Adrenal gland (tissue), 12 donors: ENCODE results near the gene SBF2. TPM values are rescaled to one million over a fixed set of nuclear protein-coding genes. Genes with fewer than 3 reads are reported as not detected.

ENCODE experiments used
- DNase-seq, 7 donors: peaks; one replicate each; pipeline ENCODE4 v3.0.0-alpha.2; 2019 to 2020
- H3K27ac ChIP-seq, 5 donors: fragments of 200-600 bp; sonication (generic) in 4 of 5; 1 replicate in 3 of 5; 2 replicates in 2 of 5; pipeline versions ENCODE4 v1.5.1 to v1.8.0; 2016 to 2020; ENCODE audit warnings: mild to moderate bottlenecking in 1 of 5
- H3K27me3 ChIP-seq: fragments of 200-600 bp; 2 replicates; pipeline ENCODE4 v1.8.0; 2021
- H3K36me3 ChIP-seq, 2 donors: fragments of 200-600 bp; replicated peaks in 1 of 2; 1 replicate in 1 of 2; 2 replicates in 1 of 2; pipeline versions ENCODE4 v1.5.1 to v1.8.0; 2018 to 2022
- H3K4me1 ChIP-seq, 2 donors: fragments of 200-600 bp; replicated peaks in 1 of 2; 1 replicate in 1 of 2; 2 replicates in 1 of 2; pipeline versions ENCODE4 v1.5.1 to v1.8.0; 2018 to 2021
- H3K4me3 ChIP-seq, 4 donors: fragments of 200-600 bp; sonication (generic) in 3 of 4; one replicate each; pipeline ENCODE4 v1.5.1; 2016 to 2018
- H3K9me3 ChIP-seq, 3 donors: fragments of 200-600 bp; sonication (generic) in 1 of 3; replicated peaks in 1 of 3; 1 replicate in 2 of 3; 2 replicates in 1 of 3; pipeline versions ENCODE4 v1.5.1 to v1.8.0; 2016 to 2021
- POLR2A ChIP-seq, 2 donors: fragments of 450-650 bp; IDR thresholded peaks; one replicate each; pipeline ENCODE4 v1.6.1; 2017; ENCODE audit warnings: antibody characterized with exemption in 2 of 2, mild to moderate bottlenecking in 2 of 2, moderate library complexity in 1 of 2
- WGBS, 4 donors: extraction: QIAGEN DNeasy Blood & Tissue Kit in 2 of 4; methylation state at CpG; one replicate each; pipeline versions ENCODE4 v1.1.5 to v1.1.7; 2013 to 2017; 5-methylcytosine and 5-hydroxymethylcytosine counted together
- intact Hi-C, 2 donors: fragments of 100-400 bp; cut with DNase I; formaldehyde crosslinking; loops; one replicate each; pipeline versions ENCODE4 v1.14.1 to v1.15.0; 2022 to 2023
- polyA plus RNA-seq, 3 donors: library from polyadenylated mRNA; stranded (reverse); fragments of 200-250 nt in 2 of 3; fragments of 350-450 nt in 1 of 3; fragmentation: Illumina TruSeq in 1 of 3; extraction: RNeasy Lipid Tissue Mini Kit (QIAGEN cat#74804) in 1 of 3; gene quantifications; one replicate each; pipeline ENCODE4 v1.2.3, GENCODE V29; 2013 to 2014
- total RNA-seq, 9 donors: library from RNA; depleted of rRNA in 4 of 9; stranded (reverse); fragments of >200 nt in 4 of 9; fragments of 120-200 nt in 1 of 9; fragmentation: NEBNext Ultra II Directional in 1 of 9; extraction: Animal tissue kit (Norgen Biotek cat#: 25700) in 1 of 9; gene quantifications; one replicate each; pipeline versions ENCODE4 v1.1.0 to v1.2.4, GENCODE V29; 2013 to 2023
- TF ChIP-seq, protein P1 (sequence below), 6 experiments: fragments of 450-650 bp in 4 of 6; fragments of 200-600 bp in 2 of 6; sonication (generic) in 1 of 6; IDR thresholded peaks; 1 replicate in 5 of 6; 2 replicates in 1 of 6; pipeline versions ENCODE4 v1.5.1 to v1.8.0; 2016 to 2021; ENCODE audit warnings: antibody characterized with exemption in 6 of 6, mild to moderate bottlenecking in 2 of 6, moderate library complexity in 1 of 6
- donor health status: healthy with polysubstance abuse.
- donor health status: Bipolar disorder and iron deficiency.
- donor health status: DM: yes; HTN: yes; CAD: no.
- donor health status: DM: no; HTN: no; CAD: no.
- donor health status: DM: no; HTN: no; CAD: no.
- donor health status: DM: yes; HTN: yes; CAD: no.

SBF2 gene
- total and polyA plus RNA-seq, 12 donors, result 12.5 to 66.7 (median 38.0) TPM

- WGBS, 4 donors, result 78 to 88% (median 84%) methylated on average over 2 of the region's 2 CpGs
- DNase-seq, result no peak
- Histone ChIP-seq H3K4me3 (no peak overlapping the region), H3K27me3 (no peaks in the 10 kb centered on the region), H3K27ac (no peak overlapping the region), H3K4me1 (peaks cover 0 to 14% of the 10 kb centered on the region in 2 donors), H3K9me3 (peaks cover 0 to 6% (median 0%) of the 10 kb centered on the region in 3 donors), H3K36me3 (no peaks in the 10 kb centered on the region)
- intact Hi-C loops, result no loop called here
- TF ChIP-seq, protein P1, sequence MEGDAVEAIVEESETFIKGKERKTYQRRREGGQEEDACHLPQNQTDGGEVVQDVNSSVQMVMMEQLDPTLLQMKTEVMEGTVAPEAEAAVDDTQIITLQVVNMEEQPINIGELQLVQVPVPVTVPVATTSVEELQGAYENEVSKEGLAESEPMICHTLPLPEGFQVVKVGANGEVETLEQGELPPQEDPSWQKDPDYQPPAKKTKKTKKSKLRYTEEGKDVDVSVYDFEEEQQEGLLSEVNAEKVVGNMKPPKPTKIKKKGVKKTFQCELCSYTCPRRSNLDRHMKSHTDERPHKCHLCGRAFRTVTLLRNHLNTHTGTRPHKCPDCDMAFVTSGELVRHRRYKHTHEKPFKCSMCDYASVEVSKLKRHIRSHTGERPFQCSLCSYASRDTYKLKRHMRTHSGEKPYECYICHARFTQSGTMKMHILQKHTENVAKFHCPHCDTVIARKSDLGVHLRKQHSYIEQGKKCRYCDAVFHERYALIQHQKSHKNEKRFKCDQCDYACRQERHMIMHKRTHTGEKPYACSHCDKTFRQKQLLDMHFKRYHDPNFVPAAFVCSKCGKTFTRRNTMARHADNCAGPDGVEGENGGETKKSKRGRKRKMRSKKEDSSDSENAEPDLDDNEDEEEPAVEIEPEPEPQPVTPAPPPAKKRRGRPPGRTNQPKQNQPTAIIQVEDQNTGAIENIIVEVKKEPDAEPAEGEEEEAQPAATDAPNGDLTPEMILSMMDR (IDR thresholded peaks at IDR 0.05), result no peak
- TF ChIP-seq POLR2A (IDR thresholded peaks at IDR 0.05), result no peak
Measured at GRCh38 chr11:10162222-10162621, 131.8 kb downstream of the SBF2 start.

GRCh38 chr11:10160350-10160749 lies 133.7 kb downstream of the SBF2 start:
- H3K27ac ChIP-seq, result no peak overlapping the region
- H3K27me3 ChIP-seq, result no peaks in the 10 kb centered on the region
- TF ChIP-seq, protein P1 (IDR thresholded peaks at IDR 0.05), result no peak
- no peak for TF ChIP-seq POLR2A (IDR thresholded peaks at IDR 0.05)
- intact Hi-C loops, result no loop called here
- no peak overlapping the region for H3K4me3 ChIP-seq
- H3K4me1 ChIP-seq, result peaks cover 0 to 14% of the 10 kb centered on the region in 2 donors
- WGBS, 4 donors, result 88 to 97% (median 92%) methylated on average over 2 of the region's 2 CpGs
- DNase-seq, result no peak
- H3K36me3 ChIP-seq, result no peaks in the 10 kb centered on the region
- H3K9me3 ChIP-seq, result peaks cover 0 to 6% (median 0%) of the 10 kb centered on the region in 3 donors

DNA sequence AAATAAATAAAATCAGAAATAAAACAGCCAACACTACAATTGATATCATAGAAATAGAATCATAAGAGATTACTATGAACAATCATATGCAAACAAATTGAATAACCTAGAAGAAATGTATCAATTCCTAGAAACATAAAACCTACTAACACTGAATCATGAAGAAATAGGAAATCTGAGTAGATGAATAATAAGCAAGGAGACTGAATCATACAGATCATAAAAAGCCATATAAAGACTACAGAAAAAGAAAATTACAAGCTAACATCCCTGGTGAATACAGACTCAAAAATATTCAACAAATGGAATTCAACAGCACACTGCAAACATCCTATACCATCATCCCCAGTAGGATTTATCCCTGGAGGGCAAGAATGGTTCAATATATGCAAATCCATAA lies 135.6 kb downstream of the SBF2 start:
- Histone ChIP-seq H3K27ac (no peak overlapping the region), H3K36me3 (no peaks in the 10 kb centered on the region), H3K9me3 (peaks cover 0 to 6% (median 0%) of the 10 kb centered on the region in 3 donors), H3K4me1 (peaks cover 0 to 14% of the 10 kb centered on the region in 2 donors), H3K4me3 (no peak overlapping the region), H3K27me3 (no peaks in the 10 kb centered on the region)
- intact Hi-C loops, result no loop called here
- TF ChIP-seq POLR2A (IDR thresholded peaks at IDR 0.05), result no peak
- TF ChIP-seq, protein P1 (IDR thresholded peaks at IDR 0.05), result no peak
- no peak for DNase-seq

- H3K9me3 ChIP-seq, result peaks cover 0 to 15% (median 0%) of the 10 kb centered on the region in 3 donors
- 87 to 96% (median 92%) methylated on average over 11 to 17 of the region's 17 CpGs for WGBS, 4 donors
- intact Hi-C loops, result no loop called here
- H3K36me3 ChIP-seq, result no peaks in the 10 kb centered on the region
- no peaks in the 10 kb centered on the region for H3K27me3 ChIP-seq
- no peak overlapping the region for H3K27ac ChIP-seq
- no peak for DNase-seq
- no peak overlapping the region for H3K4me3 ChIP-seq
- no peaks in the 10 kb centered on the region for H3K4me1 ChIP-seq
- TF ChIP-seq, protein P1 (IDR thresholded peaks at IDR 0.05), result no peak
- no peak for TF ChIP-seq POLR2A (IDR thresholded peaks at IDR 0.05)
Measured at GRCh38 chr11:10155793-10156490, 138.1 kb downstream of the SBF2 start.
